Gastrocnemius medialis (tissue), 4 donors: Measurements from ENCODE around the gene COLQ.
A peak's percentile ranks its signal among the peaks of the same experiment; 100 is the strongest.

Experiments
- CTCF ChIP-seq, 5 experiments: fragments of 450-650 bp in 3 of 5; fragments of 200-600 bp in 2 of 5; sonication (generic) in 2 of 5; IDR thresholded peaks in 4 of 5; conservative IDR thresholded peaks in 1 of 5; 1 replicate in 4 of 5; 2 replicates in 1 of 5; pipeline ENCODE4 v1.5.1; 2016 to 2019; ENCODE audit warnings: antibody characterized with exemption in 5 of 5, mild to moderate bottlenecking in 3 of 5, moderate library complexity in 3 of 5
- POLR2A ChIP-seq, 2 donors: fragments of 450-650 bp; IDR thresholded peaks; one replicate each; pipeline ENCODE4 v1.6.1; 2017; ENCODE audit warnings: antibody characterized with exemption in 2 of 2, mild to moderate bottlenecking in 2 of 2, moderate library complexity in 2 of 2

DNA sequence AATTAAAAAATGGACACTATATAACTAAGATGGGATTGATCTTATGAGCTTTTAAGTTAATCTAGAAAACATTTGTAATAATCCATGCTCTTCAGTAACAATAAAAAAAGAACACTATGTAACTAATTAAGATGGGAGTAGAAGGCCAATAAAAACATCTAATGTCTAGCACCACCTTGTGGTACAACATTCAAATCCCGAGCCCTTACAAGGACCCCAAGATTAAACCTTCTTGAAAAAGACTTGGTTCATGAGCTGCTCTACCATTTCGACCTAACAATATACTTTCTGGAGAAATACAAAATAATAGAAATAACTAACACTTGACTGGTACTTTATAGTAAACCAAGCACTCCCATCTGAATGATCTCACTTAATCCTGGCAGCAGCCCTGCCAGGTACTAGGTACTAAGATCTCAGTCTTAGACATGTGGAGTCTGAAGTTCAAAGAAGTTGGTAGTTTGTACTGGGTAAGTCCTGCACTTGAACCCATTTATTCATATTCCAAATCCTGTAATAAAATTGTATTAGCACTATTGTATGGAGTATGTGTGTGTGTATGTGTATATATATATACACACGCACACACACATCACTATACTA, 116.0 kb downstream of the COLQ start:
- TF ChIP-seq CTCF (IDR thresholded peaks at IDR 0.05 in 4 of 5, conservative IDR thresholded peaks at IDR 0.05 in 1 of 5), result peak; percentile 29 to 66 (median 44)
- TF ChIP-seq POLR2A (IDR thresholded peaks at IDR 0.05), result no peak
